Middle frontal gyrus (tissue), 1 donor: ENCODE measurements around the gene RNF25.
A peak's percentile ranks its signal among the peaks of the same experiment; 100 is the strongest.

Source experiments
- DNase-seq: peaks from one replicate; pipeline ENCODE4 v3.0.0-alpha.2; 2015; ENCODE audit warnings: low spot score; ENCODE audit errors: extremely low spot score

Gene RNF25

GRCh38 chr2:218671654-218672566, at the start of gene RNF25, which contains the start of gene STK36:
Gene RNF25 (minus strand): TSS chr2:218672002. CDS start chr2:218671970, 32 bp downstream.
Gene STK36 (plus strand): TSS chr2:218672086. CDS start chr2:218672830, 744 bp downstream.
- DNase-seq = peak; percentile 80

GRCh38 chr2:218721488-218721887, 49.7 kb upstream of the RNF25 start:
- no peak for DNase-seq

- DNase-seq = no peak
These were observed 48.5 kb upstream of the RNF25 start for GRCh38 chr2:218720048-218721041.

GRCh38 chr2:218719457-218719856, 47.7 kb upstream of the RNF25 start:
- DNase-seq = no peak

GRCh38 chr2:218718058-218718457, 46.3 kb upstream of the RNF25 start:
- no peak for DNase-seq

- no peak for DNase-seq
These were observed 45.5 kb upstream of the RNF25 start for GRCh38 chr2:218717262-218717661.

- DNase-seq = peak; percentile 16
These were observed 44.3 kb upstream of the RNF25 start for GRCh38 chr2:218716070-218716469.

GRCh38 chr2:218713922-218714321, 42.1 kb upstream of the RNF25 start:
- no peak for DNase-seq

- no peak for DNase-seq
These were observed 39.7 kb upstream of the RNF25 start for GRCh38 chr2:218711550-218711929.

- peak; percentile 96 for DNase-seq
These were observed 39.1 kb upstream of the RNF25 start, which contains the start of gene TTLL4 for GRCh38 chr2:218710687-218711549. Gene TTLL4 (plus strand): TSS chr2:218710835. CDS start chr2:218737677, 26,842 bp downstream.

- DNase-seq = no peak
These were observed 38.5 kb upstream of the RNF25 start for GRCh38 chr2:218710334-218710686.

- DNase-seq = no peak
These were observed 38.1 kb upstream of the RNF25 start for GRCh38 chr2:218709908-218710307.

GRCh38 chr2:218708086-218708485, 36.3 kb upstream of the RNF25 start:
- DNase-seq = no peak

GRCh38 chr2:218703341-218703740, 31.5 kb upstream of the RNF25 start:
- DNase-seq = no peak

- no peak for DNase-seq
These were observed 30.0 kb upstream of the RNF25 start for GRCh38 chr2:218701806-218702205.

GRCh38 chr2:218698885-218699284, 27.1 kb upstream of the RNF25 start:
- DNase-seq = no peak

- no peak for DNase-seq
These were observed 22.8 kb upstream of the RNF25 start for GRCh38 chr2:218694405-218695145.

GRCh38 chr2:218691234-218691633, 19.4 kb upstream of the RNF25 start:
- DNase-seq = no peak

GRCh38 chr2:218687400-218688060, 15.7 kb upstream of the RNF25 start:
- DNase-seq = peak; percentile 53

- DNase-seq = no peak
These were observed 8.3 kb upstream of the RNF25 start for GRCh38 chr2:218680061-218680460.
